Fibroblast of mammary gland (primary cell): Measurements from ENCODE around the gene SMAD7.

Experiments
- DNase-seq: peaks from one replicate; pipeline ENCODE4 v3.0.0-alpha.2; 2010; ENCODE audit warnings: low read depth
- H3K4me3 ChIP-seq: 2 replicates; pipeline ENCODE4 v1.5.1; 2011; ENCODE audit warnings: low read depth, mild to moderate bottlenecking, low read length, moderate library complexity; ENCODE audit not compliant: control insufficient read depth
- TF ChIP-seq, protein P1 (sequence below): conservative IDR thresholded peaks from 2 replicates; pipeline ENCODE4 v1.5.1; 2011; ENCODE audit warnings: low read depth, low read length, inconsistent platforms; ENCODE audit not compliant: control insufficient read depth, insufficient read depth

Gene SMAD7

DNA sequence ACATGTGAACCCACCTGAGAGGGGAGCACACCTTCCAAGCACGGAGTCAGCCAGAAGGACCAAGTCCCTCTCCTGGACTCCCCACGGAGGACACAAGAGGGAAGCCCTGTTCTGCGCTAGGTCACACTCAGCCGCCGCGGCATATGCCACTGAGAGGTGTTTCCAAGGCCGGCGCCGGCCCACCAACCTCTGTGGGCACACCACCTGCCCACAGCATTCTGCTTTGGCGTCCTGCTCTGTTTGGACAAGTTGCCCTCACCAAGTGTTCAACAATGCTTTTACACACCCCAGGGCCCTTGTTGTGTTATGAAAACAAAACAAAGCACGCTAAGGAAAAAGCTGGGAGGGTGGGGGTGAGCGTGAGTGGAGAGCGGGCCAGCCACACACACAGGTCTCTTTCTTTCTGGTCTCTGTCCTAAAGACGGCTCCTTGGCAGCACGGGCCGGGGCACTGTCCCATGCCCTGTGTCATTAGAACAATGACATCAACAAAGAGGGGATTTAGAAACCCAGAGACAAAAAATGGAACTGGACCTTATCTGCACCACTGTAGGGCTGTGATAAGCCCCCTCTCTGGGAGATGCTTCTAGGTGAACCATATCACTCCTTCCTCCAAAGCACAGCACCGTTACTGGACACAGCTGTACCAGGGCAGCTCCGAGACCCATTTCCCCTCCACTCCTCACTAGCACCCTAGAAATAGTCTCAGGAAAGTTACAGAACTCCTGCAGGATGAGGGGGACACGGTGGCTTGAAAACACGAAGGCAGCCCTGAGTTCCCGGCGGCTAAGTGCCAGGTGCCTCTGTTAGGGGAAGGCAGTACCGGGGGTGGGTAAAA, 17.0 kb downstream of the SMAD7 start:
- no peak for DNase-seq
- TF ChIP-seq, protein P1, sequence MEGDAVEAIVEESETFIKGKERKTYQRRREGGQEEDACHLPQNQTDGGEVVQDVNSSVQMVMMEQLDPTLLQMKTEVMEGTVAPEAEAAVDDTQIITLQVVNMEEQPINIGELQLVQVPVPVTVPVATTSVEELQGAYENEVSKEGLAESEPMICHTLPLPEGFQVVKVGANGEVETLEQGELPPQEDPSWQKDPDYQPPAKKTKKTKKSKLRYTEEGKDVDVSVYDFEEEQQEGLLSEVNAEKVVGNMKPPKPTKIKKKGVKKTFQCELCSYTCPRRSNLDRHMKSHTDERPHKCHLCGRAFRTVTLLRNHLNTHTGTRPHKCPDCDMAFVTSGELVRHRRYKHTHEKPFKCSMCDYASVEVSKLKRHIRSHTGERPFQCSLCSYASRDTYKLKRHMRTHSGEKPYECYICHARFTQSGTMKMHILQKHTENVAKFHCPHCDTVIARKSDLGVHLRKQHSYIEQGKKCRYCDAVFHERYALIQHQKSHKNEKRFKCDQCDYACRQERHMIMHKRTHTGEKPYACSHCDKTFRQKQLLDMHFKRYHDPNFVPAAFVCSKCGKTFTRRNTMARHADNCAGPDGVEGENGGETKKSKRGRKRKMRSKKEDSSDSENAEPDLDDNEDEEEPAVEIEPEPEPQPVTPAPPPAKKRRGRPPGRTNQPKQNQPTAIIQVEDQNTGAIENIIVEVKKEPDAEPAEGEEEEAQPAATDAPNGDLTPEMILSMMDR: no peak
- H3K4me3 ChIP-seq: no peak overlapping the region

- no peak overlapping the region for H3K4me3 ChIP-seq
- no peak for DNase-seq
- TF ChIP-seq, protein P1: no peak
Measured at GRCh38 chr18:48932822-48933510, 17.8 kb downstream of the SMAD7 start.

GRCh38 chr18:48932462-48932818, 18.3 kb downstream of the SMAD7 start:
- H3K4me3 ChIP-seq: no peak overlapping the region
- TF ChIP-seq, protein P1: no peak
- no peak for DNase-seq

GRCh38 chr18:48931680-48932461, 18.9 kb downstream of the SMAD7 start:
- DNase-seq: no peak
- TF ChIP-seq, protein P1: no peak
- H3K4me3 ChIP-seq: no peak overlapping the region

GRCh38 chr18:48930926-48931325, 19.8 kb downstream of the SMAD7 start:
- no peak for DNase-seq
- H3K4me3 ChIP-seq: no peak overlapping the region
- TF ChIP-seq, protein P1: no peak

- TF ChIP-seq, protein P1: no peak
- H3K4me3 ChIP-seq: no peak overlapping the region
- DNase-seq: peak; percentile 50
Measured at GRCh38 chr18:48929941-48930713, 20.6 kb downstream of the SMAD7 start.
